ENCODE results near the gene EFCAB11. TPM values are rescaled to one million over a fixed set of nuclear protein-coding genes. Genes with fewer than 3 reads are reported as not detected.
A peak's percentile ranks its signal among the peaks of the same experiment; 100 is the strongest.

EFCAB11 gene
- total RNA-seq, 6 donors from 2014 or later = 1.9 to 9.4 (median 4.6) TPM

- DNase-seq (no peak), ATAC-seq (ENCODE audit: low FRiP score in 2 of 2) (no peak)
- Histone ChIP-seq H3K27me3 (no peaks in the 10 kb centered on the region), H3K4me3 (no peak overlapping the region), H3K9me3 (no peaks in the 10 kb centered on the region), H3K36me3 (no peaks in the 10 kb centered on the region), H3K4me1 (no peaks in the 10 kb centered on the region), H3K27ac (no peak overlapping the region)
- WGBS, 2 donors = 31 to 45% methylated on average over 3 of the region's 3 CpGs
- TF ChIP-seq CTCF (IDR thresholded peaks at IDR 0.05) (no peak), EP300 (IDR thresholded peaks at IDR 0.05) (no peak), POLR2A (IDR thresholded peaks at IDR 0.05) (no peak), POLR2AphosphoS5 (IDR thresholded peaks at IDR 0.05) (no peak)
Observed at GRCh38 chr14:89833120-89833532, 121.4 kb downstream of the EFCAB11 start.

GRCh38 chr14:89828471-89829165 is 125.9 kb downstream of the EFCAB11 start:
- TF ChIP-seq CTCF (IDR thresholded peaks at IDR 0.05) (no peak), POLR2AphosphoS5 (IDR thresholded peaks at IDR 0.05) (no peak), EP300 (IDR thresholded peaks at IDR 0.05) (no peak), POLR2A (IDR thresholded peaks at IDR 0.05) (no peak)
- ATAC-seq (ENCODE audit: low FRiP score in 2 of 2) = no peak
- no peaks in the 10 kb centered on the region for H3K36me3 ChIP-seq

GRCh38 chr14:89827265-89827664 is 127.3 kb downstream of the EFCAB11 start:
- no peak overlapping the region for H3K4me3 ChIP-seq
- 46 to 52% methylated on average over 7 of the region's 7 CpGs for WGBS, 2 donors
- no peak overlapping the region for H3K27ac ChIP-seq
- DNase-seq (no peak), ATAC-seq (ENCODE audit: low FRiP score in 2 of 2) (peak in 1 of 2 donors; percentile 17)
- TF ChIP-seq POLR2A (IDR thresholded peaks at IDR 0.05) (no peak), EP300 (IDR thresholded peaks at IDR 0.05) (no peak), POLR2AphosphoS5 (IDR thresholded peaks at IDR 0.05) (no peak), CTCF (IDR thresholded peaks at IDR 0.05) (no peak)
- no peaks in the 10 kb centered on the region for H3K36me3 ChIP-seq
- H3K27me3 ChIP-seq = no peaks in the 10 kb centered on the region
- peaks cover 0 to 8% (median 0%) of the 10 kb centered on the region in 4 donors for H3K9me3 ChIP-seq
- H3K4me1 ChIP-seq = no peaks in the 10 kb centered on the region

More at GRCh38 chr14:89828471-89829165, 125.9 kb downstream of the EFCAB11 start:
- DNase-seq = no peak
- 76 to 83% methylated on average over 5 of the region's 5 CpGs for WGBS, 2 donors
- Histone ChIP-seq H3K4me1 (no peaks in the 10 kb centered on the region), H3K27ac (no peak overlapping the region), H3K9me3 (peaks cover 0 to 2% (median 0%) of the 10 kb centered on the region in 4 donors), H3K27me3 (no peaks in the 10 kb centered on the region), H3K4me3 (no peak overlapping the region)

GRCh38 chr14:89826596-89826995 is 127.9 kb downstream of the EFCAB11 start:
- ATAC-seq (ENCODE audit: low FRiP score in 2 of 2) = no peak
- H3K4me3 ChIP-seq = no peak overlapping the region
- H3K36me3 ChIP-seq = no peaks in the 10 kb centered on the region
- H3K27me3 ChIP-seq = no peaks in the 10 kb centered on the region
- TF ChIP-seq POLR2A (IDR thresholded peaks at IDR 0.05) (no peak), POLR2AphosphoS5 (IDR thresholded peaks at IDR 0.05) (no peak), EP300 (IDR thresholded peaks at IDR 0.05) (no peak), CTCF (IDR thresholded peaks at IDR 0.05) (no peak)
- H3K27ac ChIP-seq = no peak overlapping the region
- no peak for DNase-seq
- 81 to 85% methylated on average over 3 of the region's 3 CpGs for WGBS, 2 donors
- H3K9me3 ChIP-seq = peaks cover 0 to 8% (median 0%) of the 10 kb centered on the region in 4 donors
- H3K4me1 ChIP-seq = no peaks in the 10 kb centered on the region

- TF ChIP-seq POLR2AphosphoS5 (IDR thresholded peaks at IDR 0.05) (no peak), EP300 (IDR thresholded peaks at IDR 0.05) (no peak), CTCF (IDR thresholded peaks at IDR 0.05) (no peak), POLR2A (IDR thresholded peaks at IDR 0.05) (no peak)
- ATAC-seq (ENCODE audit: low FRiP score in 2 of 2) = no peak
- Histone ChIP-seq H3K9me3 (peaks cover 0 to 8% (median 0%) of the 10 kb centered on the region in 4 donors), H3K4me1 (no peaks in the 10 kb centered on the region), H3K27ac (no peak overlapping the region), H3K27me3 (no peaks in the 10 kb centered on the region), H3K36me3 (no peaks in the 10 kb centered on the region), H3K4me3 (no peak overlapping the region)
- 82 to 89% methylated on average over 2 of the region's 2 CpGs for WGBS, 2 donors
- no peak for DNase-seq
Observed at GRCh38 chr14:89823743-89824142, 130.8 kb downstream of the EFCAB11 start.
